ENCODE results near the gene GTF2H4. TPM values are rescaled to one million over a fixed set of nuclear protein-coding genes. Genes with fewer than 3 reads are reported as not detected.

GTF2H4 gene
- total RNA-seq, 4 donors from 2014 or later = 9.4 to 16.4 (median 11.8) TPM

GRCh38 chr6:30938730-30939129 lies 30.7 kb downstream of the GTF2H4 start:
- Histone ChIP-seq H3K9me3 (no peaks in the 10 kb centered on the region), H3K4me3 (no peak overlapping the region), H3K36me3 (no peaks in the 10 kb centered on the region), H3K27me3 (peaks cover 53% of the 10 kb centered on the region), H3K4me1 (peaks cover 0 to 18% (median 5%) of the 10 kb centered on the region in 3 donors), H3K27ac (no peak overlapping the region)
- ATAC-seq = no peak
- 73% methylated on average over 3 of the region's 4 CpGs; no CpG with 5 or more reads in 1 of the 2 donors for WGBS, 2 donors (ENCODE audit: low coverage in 1 of 2)
- TF ChIP-seq EP300 (IDR thresholded peaks at IDR 0.05) (no peak), POLR2AphosphoS5 (IDR thresholded peaks at IDR 0.05) (no peak), CTCF (IDR thresholded peaks at IDR 0.05) (no peak), POLR2A (IDR thresholded peaks at IDR 0.05) (no peak)

GRCh38 chr6:30939473-30939872 lies 31.5 kb downstream of the GTF2H4 start:
- Histone ChIP-seq H3K4me1 (peaks cover 0 to 18% (median 5%) of the 10 kb centered on the region in 3 donors), H3K27ac (no peak overlapping the region), H3K36me3 (no peaks in the 10 kb centered on the region), H3K4me3 (no peak overlapping the region), H3K27me3 (peaks cover 60% of the 10 kb centered on the region), H3K9me3 (no peaks in the 10 kb centered on the region)
- WGBS, 2 donors (ENCODE audit: low coverage in 1 of 2) = 20% methylated on average over 1 of the region's 3 CpGs; no CpG with 5 or more reads in 1 of the 2 donors
- TF ChIP-seq EP300 (IDR thresholded peaks at IDR 0.05) (no peak), POLR2AphosphoS5 (IDR thresholded peaks at IDR 0.05) (peak; percentile 7)
- no peak for ATAC-seq

- Histone ChIP-seq H3K27me3 (peaks cover 60% of the 10 kb centered on the region), H3K27ac (no peak within 1 kb of the TSS), H3K36me3 (no peaks in the 10 kb centered on the region), H3K4me1 (peaks cover 0 to 18% (median 5%) of the 10 kb centered on the region in 3 donors), H3K4me3 (no peak within 1 kb of the TSS), H3K9me3 (no peaks in the 10 kb centered on the region)
- ATAC-seq = no peak
- TF ChIP-seq POLR2A (IDR thresholded peaks at IDR 0.05) (no peak), EP300 (IDR thresholded peaks at IDR 0.05) (no peak), POLR2AphosphoS5 (IDR thresholded peaks at IDR 0.05) (no peak), CTCF (IDR thresholded peaks at IDR 0.05) (no peak)
- WGBS, 2 donors (ENCODE audit: low coverage in 1 of 2) = 63% methylated on average over 10 of the region's 16 CpGs; no CpG with 5 or more reads in 1 of the 2 donors
Measured at GRCh38 chr6:30940361-30940986, 32.5 kb downstream of the GTF2H4 start, which contains the start of gene MUCL3. MUCL3 (plus strand) TSS chr6:30940973; CDS start chr6:30941000, 27 bp downstream.

- WGBS, 2 donors (ENCODE audit: low coverage in 1 of 2) = 7 to 17% methylated on average over 6 to 7 of the region's 15 CpGs
- Histone ChIP-seq H3K4me1 (peaks cover 0 to 18% (median 5%) of the 10 kb centered on the region in 3 donors), H3K9me3 (no peaks in the 10 kb centered on the region), H3K27ac (no peak overlapping the region), H3K27me3 (peaks cover 46% of the 10 kb centered on the region), H3K36me3 (no peaks in the 10 kb centered on the region), H3K4me3 (no peak overlapping the region)
- peak; percentile 80 for ATAC-seq
- TF ChIP-seq CTCF (IDR thresholded peaks at IDR 0.05) = peak in 3 of 4 experiments; percentile 15 to 46 (median 42)
- TF ChIP-seq EP300 (IDR thresholded peaks at IDR 0.05) = no peak
Measured at GRCh38 chr6:30942338-30943060, 34.5 kb downstream of the GTF2H4 start.

GRCh38 chr6:30944051-30944450 lies 36.0 kb downstream of the GTF2H4 start:
- H3K4me3 ChIP-seq = no peak overlapping the region
- ATAC-seq = no peak
- no peaks in the 10 kb centered on the region for H3K9me3 ChIP-seq
- 89 to 97% methylated on average over 3 to 4 of the region's 4 CpGs for WGBS, 2 donors (ENCODE audit: low coverage in 1 of 2)
- H3K27me3 ChIP-seq = peaks cover 36% of the 10 kb centered on the region
- H3K27ac ChIP-seq = no peak overlapping the region
- TF ChIP-seq EP300 (IDR thresholded peaks at IDR 0.05) (no peak), POLR2A (IDR thresholded peaks at IDR 0.05) (no peak), CTCF (IDR thresholded peaks at IDR 0.05) (no peak), POLR2AphosphoS5 (IDR thresholded peaks at IDR 0.05) (no peak)
- H3K4me1 ChIP-seq = peaks cover 0 to 18% (median 5%) of the 10 kb centered on the region in 3 donors
- H3K36me3 ChIP-seq = no peaks in the 10 kb centered on the region

Measured in gastroesophageal sphincter (tissue), 4 donors.